Measurements from ENCODE around the gene GRN. TPM values are rescaled to one million over a fixed set of nuclear protein-coding genes. Genes with fewer than 3 reads are reported as not detected.
"Not testable (repeated sequence)": the region's sequence is repeated elsewhere in the genome, so short reads cannot be mapped to it uniquely, and the experiment has no call there.

GRN gene
- total RNA-seq, 1 donor from 2014 or later, result 327 TPM

GRCh38 chr17:44345454-44346026 lies 438 bp downstream of the GRN start:
- peaks cover 13% of the 10 kb centered on the region for H3K79me2 ChIP-seq (ENCODE audit: insufficient read depth, low read length)
- H3K27me3 ChIP-seq (ENCODE audit: insufficient read depth, low read length), result peaks cover 2% of the 10 kb centered on the region
- peak overlapping the region; percentile 70 for H2AFZ ChIP-seq (ENCODE audit: low read depth, low read length)
- no peaks in the 10 kb centered on the region for H3K9me3 ChIP-seq (ENCODE audit: insufficient read depth, low read depth, low read length)
- H3K27me3 Mint-ChIP-seq (ENCODE audit: low read depth, unreplicated experiment), result peaks cover 23% of the 10 kb centered on the region
- no peaks in the 10 kb centered on the region for H3K9me3 Mint-ChIP-seq (ENCODE audit: unreplicated experiment)
- no peaks in the 10 kb centered on the region for H3K36me3 ChIP-seq (ENCODE audit: insufficient read depth, low read length)
- H3K4me1 ChIP-seq (ENCODE audit: insufficient read depth, low read length), result no peaks in the 10 kb centered on the region
- peak overlapping the region; percentile 90 for H3K9ac ChIP-seq (ENCODE audit: low read length)
- peaks cover 3% of the 10 kb centered on the region for H3K36me3 Mint-ChIP-seq (ENCODE audit: low read depth, unreplicated experiment)
- peak overlapping the region; percentile 98 for H3K4me3 Mint-ChIP-seq (ENCODE audit: unreplicated experiment)
- DNase-seq (ENCODE audit: low read depth) (peak; percentile 15), FAIRE-seq (no peak)
- peak overlapping the region; percentile 97 for H3K4me2 ChIP-seq (ENCODE audit: low read length)
- peak overlapping the region; percentile 49 for H3K27ac ChIP-seq (ENCODE audit: low read depth, low read length)
- H3K27ac Mint-ChIP-seq (ENCODE audit: unreplicated experiment), result peak overlapping the region; percentile 89
- H3K4me1 Mint-ChIP-seq (ENCODE audit: low read depth, unreplicated experiment), result peaks cover 2% of the 10 kb centered on the region
- peak overlapping the region; percentile 95 for H3K4me3 ChIP-seq (ENCODE audit: insufficient read depth, low read depth, low read length)
- TF ChIP-seq EZH2 (IDR thresholded peaks at IDR 0.05; ENCODE audit: insufficient read depth, low read length) (no peak), CTCF (IDR thresholded peaks at IDR 0.05; ENCODE audit: insufficient read depth, low read depth, low read length) (peak; percentile 36)
- H4K20me1 ChIP-seq (ENCODE audit: insufficient read depth, low read length), result peaks cover 35% of the 10 kb centered on the region

- H3K27ac Mint-ChIP-seq (ENCODE audit: unreplicated experiment), result peak overlapping the region; percentile 89
Measured at GRCh38 chr17:44346064-44346844, 1.2 kb downstream of the GRN start.

GRCh38 chr17:44347206-44348055 lies 2.3 kb downstream of the GRN start:
- FAIRE-seq; H3K4me2 ChIP-seq (ENCODE audit: low read length); H3K9me3 ChIP-seq (ENCODE audit: insufficient read depth, low read depth, low read length); H3K36me3 ChIP-seq (ENCODE audit: insufficient read depth, low read length); H3K27me3 ChIP-seq (ENCODE audit: insufficient read depth, low read length); DNase-seq (ENCODE audit: low read depth); H3K4me1 Mint-ChIP-seq (ENCODE audit: low read depth, unreplicated experiment); H3K9ac ChIP-seq (ENCODE audit: low read length); H3K4me1 ChIP-seq (ENCODE audit: insufficient read depth, low read length); H3K9me3 Mint-ChIP-seq (ENCODE audit: unreplicated experiment); H3K27ac Mint-ChIP-seq (ENCODE audit: unreplicated experiment); H3K36me3 Mint-ChIP-seq (ENCODE audit: low read depth, unreplicated experiment); H3K27ac ChIP-seq (ENCODE audit: low read depth, low read length); H3K4me3 ChIP-seq (ENCODE audit: insufficient read depth, low read depth, low read length); H2AFZ ChIP-seq (ENCODE audit: low read depth, low read length): not testable (repeated sequence)
- Histone ChIP-seq H4K20me1 (ENCODE audit: insufficient read depth, low read length) (peaks cover 51% of the 10 kb centered on the region), H3K79me2 (ENCODE audit: insufficient read depth, low read length) (peaks cover 13% of the 10 kb centered on the region)
- Mint-ChIP-seq H3K4me3 (ENCODE audit: unreplicated experiment) (peak overlapping the region; percentile 14), H3K27me3 (ENCODE audit: low read depth, unreplicated experiment) (peaks cover 14% of the 10 kb centered on the region)

More at GRCh38 chr17:44346064-44346844, 1.2 kb downstream of the GRN start:
- H3K79me2 ChIP-seq (ENCODE audit: insufficient read depth, low read length), result peaks cover 13% of the 10 kb centered on the region
- peak overlapping the region; percentile 97 for H3K4me2 ChIP-seq (ENCODE audit: low read length)
- H2AFZ ChIP-seq (ENCODE audit: low read depth, low read length), result no peak overlapping the region
- no peaks in the 10 kb centered on the region for H3K36me3 ChIP-seq (ENCODE audit: insufficient read depth, low read length)
- peaks cover under 1% of the 10 kb centered on the region for H3K27me3 ChIP-seq (ENCODE audit: insufficient read depth, low read length)
- DNase-seq (ENCODE audit: low read depth), result no peak
- H3K27ac ChIP-seq (ENCODE audit: low read depth, low read length), result no peak overlapping the region
- peaks cover 2% of the 10 kb centered on the region for H3K4me1 Mint-ChIP-seq (ENCODE audit: low read depth, unreplicated experiment)
- H3K9ac ChIP-seq (ENCODE audit: low read length), result peak overlapping the region; percentile 90
- H3K4me1 ChIP-seq (ENCODE audit: insufficient read depth, low read length), result no peaks in the 10 kb centered on the region
- peak overlapping the region; percentile 98 for H3K4me3 Mint-ChIP-seq (ENCODE audit: unreplicated experiment)
- H3K36me3 Mint-ChIP-seq (ENCODE audit: low read depth, unreplicated experiment), result peaks cover 6% of the 10 kb centered on the region
- H3K9me3 Mint-ChIP-seq (ENCODE audit: unreplicated experiment), result no peaks in the 10 kb centered on the region
- no peak for FAIRE-seq
- H4K20me1 ChIP-seq (ENCODE audit: insufficient read depth, low read length), result peaks cover 41% of the 10 kb centered on the region
- no peaks in the 10 kb centered on the region for H3K9me3 ChIP-seq (ENCODE audit: insufficient read depth, low read depth, low read length)
- TF ChIP-seq CTCF (IDR thresholded peaks at IDR 0.05; ENCODE audit: insufficient read depth, low read depth, low read length), result no peak
- no peak for TF ChIP-seq EZH2 (IDR thresholded peaks at IDR 0.05; ENCODE audit: insufficient read depth, low read length)
- peak overlapping the region; percentile 95 for H3K4me3 ChIP-seq (ENCODE audit: insufficient read depth, low read depth, low read length)
- H3K27me3 Mint-ChIP-seq (ENCODE audit: low read depth, unreplicated experiment), result peaks cover 19% of the 10 kb centered on the region

All from astrocyte (in vitro differentiated cells and primary cell).